Superior temporal gyrus (tissue), 1 donor: Measurements from ENCODE around the gene ERO1B.
"Not testable (repeated sequence)": the region's sequence is repeated elsewhere in the genome, so short reads cannot be mapped to it uniquely, and the experiment has no call there.

Experiments
- DNase-seq: peaks from one replicate; pipeline ENCODE4 v3.0.0-alpha.2; 2016; ENCODE audit errors: extremely low spot score

ERO1B gene

GRCh38 chr1:236281654-236282424 lies at the start of gene ERO1B:
TSS of gene ERO1B (minus strand) at chr1:236281958. CDS start at chr1:236281783, 175 bp downstream.
- peak; percentile 98 for DNase-seq

- not testable (repeated sequence) for DNase-seq
Observed at GRCh38 chr1:236331412-236331811, 49.7 kb upstream of the ERO1B start.

GRCh38 chr1:236326432-236326831 lies 44.7 kb upstream of the ERO1B start:
- DNase-seq, result no peak

GRCh38 chr1:236325567-236325966 lies 43.8 kb upstream of the ERO1B start:
- no peak for DNase-seq

GRCh38 chr1:236323819-236324411 lies 42.2 kb upstream of the ERO1B start:
- no peak for DNase-seq

- DNase-seq, result no peak
Observed at GRCh38 chr1:236322566-236323409, 41.0 kb upstream of the ERO1B start.

- DNase-seq, result no peak
Observed at GRCh38 chr1:236321101-236321500, 39.3 kb upstream of the ERO1B start.

GRCh38 chr1:236320671-236321070 lies 38.9 kb upstream of the ERO1B start:
- peak; percentile 19 for DNase-seq

- no peak for DNase-seq
Observed at GRCh38 chr1:236320214-236320613, 38.5 kb upstream of the ERO1B start.

GRCh38 chr1:236316437-236316836 lies 34.7 kb upstream of the ERO1B start:
- DNase-seq, result no peak

- DNase-seq, result no peak
Observed at GRCh38 chr1:236315518-236315917, 33.8 kb upstream of the ERO1B start.

- DNase-seq, result no peak
Observed at GRCh38 chr1:236315092-236315491, 33.3 kb upstream of the ERO1B start.

GRCh38 chr1:236314050-236314449 lies 32.3 kb upstream of the ERO1B start:
- DNase-seq, result not testable (repeated sequence)

- DNase-seq, result no peak
Observed at GRCh38 chr1:236313427-236313826, 31.7 kb upstream of the ERO1B start.

- DNase-seq, result no peak
Observed at GRCh38 chr1:236311040-236311439, 29.3 kb upstream of the ERO1B start.

- no peak for DNase-seq
Observed at GRCh38 chr1:236308827-236309226, 27.1 kb upstream of the ERO1B start.

GRCh38 chr1:236307435-236307834 lies 25.7 kb upstream of the ERO1B start:
- DNase-seq, result no peak

GRCh38 chr1:236304682-236305081 lies 22.9 kb upstream of the ERO1B start:
- no peak for DNase-seq

- DNase-seq, result no peak
Observed at GRCh38 chr1:236303675-236304074, 21.9 kb upstream of the ERO1B start.

- DNase-seq, result no peak
Observed at GRCh38 chr1:236302941-236303340, 21.2 kb upstream of the ERO1B start.

GRCh38 chr1:236301958-236302335 lies 20.2 kb upstream of the ERO1B start:
- no peak for DNase-seq
